CD14-positive monocyte (primary cell): ENCODE data around the gene INPP5A. TPM values are rescaled to one million over a fixed set of nuclear protein-coding genes. Genes with fewer than 3 reads are reported as not detected.
A peak's percentile ranks its signal among the peaks of the same experiment; 100 is the strongest.

Experiments used
- DNase-seq, 3 donors: peaks; one replicate each; pipeline ENCODE4 v3.0.0-alpha.2; 2011 to 2022
- H2AFZ ChIP-seq: 2 replicates; pipeline ENCODE4 v1.6.0; 2012; ENCODE audit warnings: mild to moderate bottlenecking, low read depth, low read length, inconsistent platforms; ENCODE audit not compliant: insufficient read depth, poor library complexity, severe bottlenecking
- H3K27ac ChIP-seq, 2 donors: 1 replicate in 1 of 2; 2 replicates in 1 of 2; pipeline ENCODE4 v1.5.1; 2012 to 2013; ENCODE audit warnings: low read length in 2 of 2, control low read depth in 1 of 2, inconsistent platforms in 1 of 2, low read depth in 1 of 2, mild to moderate bottlenecking in 1 of 2
- H3K27me3 ChIP-seq, 2 donors: one replicate each; pipeline versions ENCODE4 v1.6.0 to v1.6.1; 2011 to 2013; ENCODE audit warnings: low read length in 2 of 2; ENCODE audit not compliant: control insufficient read depth in 2 of 2, insufficient read depth in 2 of 2
- H3K36me3 ChIP-seq, 2 donors: replicated peaks in 1 of 2; 1 replicate in 1 of 2; 2 replicates in 1 of 2; pipeline versions ENCODE4 v1.5.1 to v1.6.1; 2012 to 2013; ENCODE audit warnings: low read length in 2 of 2, control low read depth in 1 of 2, inconsistent platforms in 1 of 2, mild to moderate bottlenecking in 1 of 2; ENCODE audit not compliant: insufficient read depth in 2 of 2, control insufficient read depth in 1 of 2
- H3K4me1 ChIP-seq, 2 donors: 1 replicate in 1 of 2; 2 replicates in 1 of 2; pipeline versions ENCODE4 v1.5.1 to v1.6.1; 2012 to 2013; ENCODE audit warnings: low read length in 2 of 2, control low read depth in 1 of 2, inconsistent platforms in 1 of 2, mild to moderate bottlenecking in 1 of 2, moderate library complexity in 1 of 2; ENCODE audit not compliant: insufficient read depth in 2 of 2, control insufficient read depth in 1 of 2
- H3K4me2 ChIP-seq: replicated peaks from 2 replicates; pipeline ENCODE3; 2012; ENCODE audit warnings: low read length, moderate library complexity, mild to moderate bottlenecking; ENCODE audit not compliant: poor library complexity, severe bottlenecking; ENCODE audit errors: extremely low read depth
- H3K4me3 ChIP-seq, 3 experiments: fragments of 200-600 bp in 1 of 3; sonication (generic) in 1 of 3; replicated peaks in 1 of 3; 1 replicate in 2 of 3; 2 replicates in 1 of 3; pipeline ENCODE4 v1.5.1; 2011 to 2013; ENCODE audit warnings: low read length in 3 of 3, mild to moderate bottlenecking in 3 of 3, control low read depth in 2 of 3, low read depth in 2 of 3, inconsistent platforms in 1 of 3, moderate library complexity in 1 of 3
- H3K79me2 ChIP-seq: 2 replicates; pipeline ENCODE4 v1.6.0; 2012; ENCODE audit warnings: mild to moderate bottlenecking, control low read depth, inconsistent platforms, low read length, moderate library complexity; ENCODE audit not compliant: insufficient read depth
- H3K9ac ChIP-seq: 2 replicates; pipeline ENCODE4 v1.6.0; 2017; ENCODE audit warnings: low read length, mild to moderate bottlenecking; ENCODE audit not compliant: insufficient read depth, poor library complexity, severe bottlenecking
- H3K9me3 ChIP-seq, 2 donors: replicated peaks in 1 of 2; 1 replicate in 1 of 2; 2 replicates in 1 of 2; pipeline versions ENCODE4 v1.5.1 to v1.6.1; 2012 to 2013; ENCODE audit warnings: low read length in 2 of 2, control low read depth in 1 of 2; ENCODE audit not compliant: control insufficient read depth in 1 of 2, insufficient read depth in 1 of 2
- H4K20me1 ChIP-seq: 2 replicates; pipeline ENCODE4 v1.6.0; 2012; ENCODE audit warnings: mild to moderate bottlenecking, low read length, control low read depth, moderate library complexity; ENCODE audit not compliant: insufficient read depth
- H3K27ac Mint-ChIP-seq, 7 donors: one replicate each; pipeline ENCODE4 v1.8.0; 2020; ENCODE audit warnings: mild to moderate bottlenecking in 7 of 7, mixed read lengths in 7 of 7, moderate library complexity in 6 of 7, inconsistent platforms in 2 of 7
- H3K27me3 Mint-ChIP-seq, 3 donors: one replicate each; pipeline ENCODE4 v1.8.0; 2021 to 2022; ENCODE audit warnings: low read depth in 3 of 3, mild to moderate bottlenecking in 3 of 3, mixed read lengths in 3 of 3, moderate library complexity in 3 of 3, inconsistent platforms in 1 of 3
- H3K36me3 Mint-ChIP-seq, 2 donors: one replicate each; pipeline ENCODE4 v1.8.0; 2020; ENCODE audit warnings: mixed read lengths in 2 of 2, inconsistent platforms in 1 of 2, mild to moderate bottlenecking in 1 of 2
- H3K4me1 Mint-ChIP-seq: one replicate; pipeline ENCODE4 v1.8.0; 2020; ENCODE audit warnings: mild to moderate bottlenecking, mixed read lengths
- H3K4me3 Mint-ChIP-seq, 2 donors: one replicate each; pipeline ENCODE4 v1.8.0; 2020; ENCODE audit warnings: mild to moderate bottlenecking in 2 of 2, mixed read lengths in 2 of 2, moderate library complexity in 1 of 2
- H3K9me3 Mint-ChIP-seq, 7 donors: one replicate each; pipeline ENCODE4 v1.8.0; 2020 to 2022; ENCODE audit warnings: mixed read lengths in 7 of 7, mild to moderate bottlenecking in 6 of 7, moderate library complexity in 6 of 7, inconsistent platforms in 2 of 7
- WGBS: methylation state at CpG from one replicate; pipeline ENCODE4 v1.1.5; 2013; ENCODE audit warnings: missing lambda C conversion rate; ENCODE audit not compliant: insufficient coverage; 5-methylcytosine and 5-hydroxymethylcytosine counted together
- intact Hi-C, 2 donors: fragments of 100-400 bp; cut with micrococcal nuclease; formaldehyde crosslinking; loops; one replicate each; pipeline versions ENCODE4 v1.15.0 to v1.15.1; 2023
- polyA plus RNA-seq, 3 donors: library from polyadenylated mRNA; depleted of rRNA in 1 of 3; unstranded in 2 of 3; stranded (reverse) in 1 of 3; fragments of 300-500 nt in 2 of 3; fragments of >200 nt in 1 of 3; fragmentation: Illumina TruSeq in 2 of 3; gene quantifications; 1 replicate in 2 of 3; 2 replicates in 1 of 3; pipeline ENCODE4 v1.2.3, GENCODE V29; 2012 to 2021
- TF ChIP-seq, protein P1 (sequence below): fragments of 200-600 bp; IDR thresholded peaks from one replicate; pipeline ENCODE4 v1.8.0; 2022; ENCODE audit warnings: antibody characterized with exemption, mild to moderate bottlenecking

INPP5A gene
- polyA plus RNA-seq, 3 donors, result 0.87 to 17.2 (median 2.9) TPM

GRCh38 chr10:132539894-132540293, 2.3 kb downstream of the INPP5A start:
- Histone ChIP-seq H3K9me3 (no peaks in the 10 kb centered on the region), H3K4me3 (peak overlapping the region in 1 of 3 experiments; percentile 84), H3K9ac (no peak overlapping the region), H4K20me1 (peaks cover 69% of the 10 kb centered on the region), H3K79me2 (peaks cover 70% of the 10 kb centered on the region), H3K4me1 (peaks cover 60 to 76% of the 10 kb centered on the region in 2 donors), H3K4me2 (peak overlapping the region; percentile 85), H3K27ac (no peak overlapping the region), H2AFZ (no peak overlapping the region), H3K36me3 (peaks cover 0 to 11% of the 10 kb centered on the region in 2 donors), H3K27me3 (no peaks in the 10 kb centered on the region)
- intact Hi-C loops, result loop anchor here (5.0 to 10.0 kb wide), 12 partner anchors 32 to 235 kb away; partner anchors contain the start of genes LRRC27 (in 1 of the 2), PWWP2B (in 1 of the 2) and STK32C (in 1 of the 2)
- DNase-seq, result peak in 1 of 3 donors; percentile 18
- Mint-ChIP-seq H3K4me3 (peak overlapping the region; percentile 97 to 100), H3K4me1 (peaks cover 70% of the 10 kb centered on the region), H3K27me3 (peaks cover 0 to 11% (median 9%) of the 10 kb centered on the region in 3 donors), H3K9me3 (peaks cover 0 to 2% (median 0%) of the 10 kb centered on the region in 7 donors), H3K36me3 (peaks cover 30 to 49% of the 10 kb centered on the region in 2 donors), H3K27ac (peak overlapping the region in 3 of 7 donors; percentile 9 to 94 (median 54))
- no CpG with 5 or more reads among the region's 5 CpGs for WGBS
- TF ChIP-seq, protein P1, sequence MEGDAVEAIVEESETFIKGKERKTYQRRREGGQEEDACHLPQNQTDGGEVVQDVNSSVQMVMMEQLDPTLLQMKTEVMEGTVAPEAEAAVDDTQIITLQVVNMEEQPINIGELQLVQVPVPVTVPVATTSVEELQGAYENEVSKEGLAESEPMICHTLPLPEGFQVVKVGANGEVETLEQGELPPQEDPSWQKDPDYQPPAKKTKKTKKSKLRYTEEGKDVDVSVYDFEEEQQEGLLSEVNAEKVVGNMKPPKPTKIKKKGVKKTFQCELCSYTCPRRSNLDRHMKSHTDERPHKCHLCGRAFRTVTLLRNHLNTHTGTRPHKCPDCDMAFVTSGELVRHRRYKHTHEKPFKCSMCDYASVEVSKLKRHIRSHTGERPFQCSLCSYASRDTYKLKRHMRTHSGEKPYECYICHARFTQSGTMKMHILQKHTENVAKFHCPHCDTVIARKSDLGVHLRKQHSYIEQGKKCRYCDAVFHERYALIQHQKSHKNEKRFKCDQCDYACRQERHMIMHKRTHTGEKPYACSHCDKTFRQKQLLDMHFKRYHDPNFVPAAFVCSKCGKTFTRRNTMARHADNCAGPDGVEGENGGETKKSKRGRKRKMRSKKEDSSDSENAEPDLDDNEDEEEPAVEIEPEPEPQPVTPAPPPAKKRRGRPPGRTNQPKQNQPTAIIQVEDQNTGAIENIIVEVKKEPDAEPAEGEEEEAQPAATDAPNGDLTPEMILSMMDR, result no peak

DNA sequence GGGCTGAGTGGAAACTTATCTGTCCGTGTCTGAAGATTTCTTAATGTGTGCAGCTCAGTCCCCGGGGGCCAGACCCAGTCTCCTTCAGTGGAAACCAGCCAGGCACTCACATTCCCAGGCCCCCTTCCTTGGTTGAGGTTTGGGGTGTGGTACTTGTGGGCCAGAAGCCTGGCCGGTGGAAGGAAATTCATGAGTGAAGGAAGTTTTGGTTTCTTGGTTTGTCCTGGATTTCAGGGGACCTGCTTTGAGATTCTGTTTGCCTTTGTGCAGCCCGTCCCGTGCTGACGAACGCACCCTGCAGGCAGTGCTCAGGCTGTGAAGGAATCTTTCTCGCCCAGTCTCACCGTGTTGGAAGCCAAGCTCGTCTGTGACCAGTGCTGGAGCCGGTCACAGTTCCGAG, 2.9 kb downstream of the INPP5A start:
- Mint-ChIP-seq H3K36me3 (peaks cover 29 to 43% of the 10 kb centered on the region in 2 donors), H3K9me3 (peaks cover 0 to 2% (median 0%) of the 10 kb centered on the region in 7 donors), H3K27me3 (peaks cover 0 to 7% (median 6%) of the 10 kb centered on the region in 3 donors), H3K27ac (peak overlapping the region in 4 of 7 donors; percentile 38 to 94 (median 65)), H3K4me3 (peak overlapping the region; percentile 97 to 100), H3K4me1 (peaks cover 71% of the 10 kb centered on the region)
- no peak for DNase-seq
- peak overlapping the region in 1 of 3 experiments; percentile 84 for H3K4me3 ChIP-seq
- H3K79me2 ChIP-seq, result peaks cover 76% of the 10 kb centered on the region
- H3K27me3 ChIP-seq, result no peaks in the 10 kb centered on the region
- H3K27ac ChIP-seq, result no peak overlapping the region
- TF ChIP-seq, protein P1, result no peak
- peaks cover 65 to 81% of the 10 kb centered on the region in 2 donors for H3K4me1 ChIP-seq
- H3K4me2 ChIP-seq, result peak overlapping the region; percentile 85
- no peak overlapping the region for H3K9ac ChIP-seq
- no peak overlapping the region for H2AFZ ChIP-seq
- intact Hi-C loops, result loop anchor here (5.0 to 10.0 kb wide), 3 partner anchors 37 to 146 kb away; partner anchors contain the start of gene PWWP2B (in 1 of the 2)
- no peaks in the 10 kb centered on the region for H3K9me3 ChIP-seq
- 6% methylated on average over 9 of the region's 12 CpGs for WGBS
- peaks cover 0 to 11% of the 10 kb centered on the region in 2 donors for H3K36me3 ChIP-seq
- H4K20me1 ChIP-seq, result peaks cover 75% of the 10 kb centered on the region
